CD4-positive, alpha-beta T cell treated with Interleukin-17A for 1 hour (primary cell): Measurements from ENCODE around the gene PDE7B.

Experiments used
- DNase-seq: peaks from one replicate; pipeline ENCODE4 v3.0.0-alpha.2; 2020

The PDE7B gene

GRCh38 chr6:136157743-136158142, 306.2 kb downstream of the PDE7B start:
- no peak for DNase-seq

- no peak for DNase-seq
Measured at GRCh38 chr6:136158387-136158821, 306.9 kb downstream of the PDE7B start.

- DNase-seq = no peak
Measured at GRCh38 chr6:136158971-136159370, 307.5 kb downstream of the PDE7B start.

GRCh38 chr6:136160250-136160649, 308.7 kb downstream of the PDE7B start:
- no peak for DNase-seq

GRCh38 chr6:136161950-136162349, 310.4 kb downstream of the PDE7B start:
- DNase-seq = no peak

- no peak for DNase-seq
Measured at GRCh38 chr6:136163260-136163659, 311.8 kb downstream of the PDE7B start.

- no peak for DNase-seq
Measured at GRCh38 chr6:136166815-136167214, 315.3 kb downstream of the PDE7B start.

GRCh38 chr6:136169394-136170148, 318.1 kb downstream of the PDE7B start:
- DNase-seq = no peak

- DNase-seq = no peak
Measured at GRCh38 chr6:136171231-136171630, 319.7 kb downstream of the PDE7B start.

- DNase-seq = no peak
Measured at GRCh38 chr6:136173519-136174507, 322.3 kb downstream of the PDE7B start.

GRCh38 chr6:136174510-136174909, 323.0 kb downstream of the PDE7B start:
- no peak for DNase-seq

- no peak for DNase-seq
Measured at GRCh38 chr6:136175873-136176272, 324.4 kb downstream of the PDE7B start.

GRCh38 chr6:136178749-136179148, 327.2 kb downstream of the PDE7B start:
- no peak for DNase-seq

- no peak for DNase-seq
Measured at GRCh38 chr6:136180704-136181511, 329.4 kb downstream of the PDE7B start.

GRCh38 chr6:136181512-136181833, 330.0 kb downstream of the PDE7B start:
- no peak for DNase-seq

GRCh38 chr6:136181861-136182260, 330.4 kb downstream of the PDE7B start:
- no peak for DNase-seq

GRCh38 chr6:136184738-136185137, 333.2 kb downstream of the PDE7B start:
- DNase-seq = no peak

GRCh38 chr6:136186363-136186762, 334.9 kb downstream of the PDE7B start:
- DNase-seq = no peak

- no peak for DNase-seq
Measured at GRCh38 chr6:136188486-136188885, 337.0 kb downstream of the PDE7B start.

- no peak for DNase-seq
Measured at GRCh38 chr6:136189104-136189503, 337.6 kb downstream of the PDE7B start.

- no peak for DNase-seq
Measured at GRCh38 chr6:136191606-136192312, 340.3 kb downstream of the PDE7B start.

GRCh38 chr6:136192902-136193301, 341.4 kb downstream of the PDE7B start:
- DNase-seq = no peak
